HK-2 (cell line): ENCODE results near the gene LCLAT1.

ENCODE experiments used
- DNase-seq: peaks from one replicate; pipeline ENCODE4 v3.0.0-alpha.2; 2018; ENCODE audit not compliant: unreplicated experiment

Gene LCLAT1

DNA sequence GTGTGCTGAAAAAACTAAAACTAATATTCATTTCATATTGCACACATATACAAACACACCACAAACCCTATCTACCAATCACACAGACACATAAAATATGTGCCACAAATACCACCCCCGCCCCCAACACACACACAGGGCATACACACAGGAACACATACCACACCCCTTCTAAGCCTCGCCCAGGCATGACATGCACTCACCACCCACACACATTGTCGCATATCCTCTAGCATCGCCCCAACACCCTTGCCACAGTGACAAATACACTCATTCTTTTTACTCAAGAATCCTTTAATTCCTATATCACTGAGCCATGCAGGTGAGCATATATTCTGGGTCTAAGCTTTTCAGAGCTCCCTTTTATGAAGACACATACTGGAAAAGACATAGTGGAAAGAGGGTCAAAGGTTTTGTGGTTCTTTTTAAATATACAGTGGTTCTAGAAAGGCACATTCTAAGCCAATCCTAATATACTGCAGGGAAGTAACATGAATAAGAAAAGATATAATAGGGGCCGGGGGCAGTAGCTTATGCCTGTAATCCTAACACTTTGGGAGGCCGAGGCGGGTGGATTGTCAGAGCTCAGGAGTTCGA, 24.5 kb upstream of the LCLAT1 start:
- DNase-seq = no peak

GRCh38 chr2:30424231-30424630, 22.8 kb upstream of the LCLAT1 start:
- DNase-seq = no peak

GRCh38 chr2:30425326-30425725, 21.7 kb upstream of the LCLAT1 start:
- no peak for DNase-seq

GRCh38 chr2:30427606-30428347, 19.3 kb upstream of the LCLAT1 start:
- DNase-seq = no peak

DNA sequence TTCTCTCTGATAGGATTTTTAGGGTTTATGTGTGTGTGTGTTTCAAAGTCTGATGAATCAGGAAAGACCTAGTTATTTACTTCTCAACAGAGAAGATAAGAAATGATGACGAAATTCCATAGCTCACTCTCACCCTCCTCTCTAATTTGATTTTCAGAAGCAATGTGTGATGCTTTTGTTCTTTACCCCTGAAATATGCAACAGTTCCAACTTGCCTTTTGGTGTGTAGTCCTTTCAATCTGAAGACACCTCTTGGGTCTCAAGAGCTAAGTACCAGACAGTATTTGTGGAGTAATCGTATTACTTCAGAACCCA, 18.7 kb upstream of the LCLAT1 start:
- no peak for DNase-seq

GRCh38 chr2:30428827-30429461, 18.1 kb upstream of the LCLAT1 start:
- no peak for DNase-seq

DNA sequence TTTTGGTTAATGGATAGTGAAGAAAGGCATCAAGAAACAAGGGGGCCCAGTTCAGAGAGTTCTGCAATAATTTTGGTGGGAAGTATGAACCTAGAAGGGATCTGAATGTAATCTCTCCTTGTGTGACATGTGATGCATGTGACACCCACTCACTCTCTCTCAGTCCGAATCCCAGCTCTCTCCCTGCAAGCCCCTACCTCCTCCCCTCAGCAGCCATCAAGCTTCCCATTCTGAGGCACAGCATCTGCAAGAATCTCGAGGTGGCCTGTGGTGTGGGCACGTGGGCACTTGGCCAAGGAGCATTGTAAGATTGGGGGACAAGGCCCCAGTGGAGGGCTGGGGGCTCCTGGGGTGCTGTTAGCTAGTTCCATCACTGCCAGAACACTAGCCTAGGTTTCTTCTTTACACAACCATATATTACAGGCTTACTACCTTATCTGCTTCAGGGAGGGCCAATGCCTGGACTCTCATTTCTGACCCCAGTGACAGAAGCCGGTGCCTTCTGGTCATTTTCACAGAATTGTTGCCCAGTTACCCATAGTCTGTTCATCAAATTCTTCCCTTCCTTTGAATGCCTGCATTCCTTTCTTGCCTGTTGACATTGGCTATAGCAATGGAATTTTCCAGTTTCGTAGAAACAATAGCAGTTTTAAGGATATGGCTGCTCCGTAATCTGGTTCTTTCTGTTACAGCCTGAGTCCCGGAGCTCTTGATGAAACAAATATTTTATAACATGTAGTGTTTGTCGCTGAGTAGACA, 13.3 kb upstream of the LCLAT1 start:
- no peak for DNase-seq

DNA sequence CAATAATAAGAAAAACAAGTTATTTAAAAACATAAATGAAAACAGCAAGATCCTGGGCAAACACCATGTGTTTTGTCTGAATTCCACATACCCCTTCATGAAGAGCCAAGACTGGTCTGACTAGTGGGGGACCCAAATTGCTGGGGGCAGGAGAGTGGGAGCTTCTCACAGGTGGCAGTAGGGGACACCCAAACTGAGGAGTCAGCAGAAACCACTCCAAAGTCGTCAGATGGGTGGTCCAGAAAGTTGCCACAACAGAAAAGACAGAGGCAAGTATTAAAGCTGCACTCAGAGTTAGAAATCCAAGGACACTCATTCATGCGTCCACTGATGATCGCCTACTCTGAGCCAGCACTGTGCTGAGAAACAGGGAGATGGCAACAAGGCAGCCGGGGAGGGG, 12.3 kb upstream of the LCLAT1 start:
- no peak for DNase-seq

- DNase-seq = no peak
Observed at GRCh38 chr2:30436859-30437435, 10.1 kb upstream of the LCLAT1 start.

DNA sequence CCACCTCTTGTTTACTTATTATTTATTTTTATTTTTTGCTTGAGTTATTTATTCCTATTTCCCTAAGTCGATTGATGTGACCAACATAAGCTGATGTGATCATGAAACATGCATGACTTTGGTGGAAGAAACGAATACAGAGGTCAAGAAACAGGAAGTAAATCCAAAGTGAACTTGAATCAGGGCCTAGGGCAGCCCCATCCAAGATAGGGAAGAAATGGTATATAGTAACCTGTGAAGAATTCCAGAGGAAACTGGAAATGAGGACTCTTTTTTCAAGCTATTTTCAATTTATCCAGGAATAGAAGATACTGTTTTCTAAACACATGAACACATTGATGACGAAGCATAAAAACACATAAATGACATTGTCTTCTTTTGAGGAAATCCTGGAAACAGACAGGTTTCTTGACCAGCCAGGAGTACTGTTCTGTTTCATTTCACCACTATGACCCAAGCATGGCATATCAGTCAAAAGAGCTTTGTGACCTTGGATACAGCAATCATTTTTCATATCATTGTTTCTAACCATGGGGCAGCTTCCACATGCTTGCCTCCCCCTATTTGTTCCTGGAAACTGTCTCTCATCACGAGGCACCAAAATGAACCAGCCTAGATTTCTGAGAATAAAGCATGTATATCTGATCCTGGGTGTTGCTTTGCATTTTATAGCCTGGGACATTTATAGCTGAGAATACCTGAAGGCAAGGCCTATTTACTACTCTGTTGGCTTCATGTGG, 9.1 kb upstream of the LCLAT1 start:
- no peak for DNase-seq

- DNase-seq = no peak
Observed at GRCh38 chr2:30439296-30439695, 7.8 kb upstream of the LCLAT1 start.

- no peak for DNase-seq
Observed at GRCh38 chr2:30439879-30440278, 7.2 kb upstream of the LCLAT1 start.

DNA sequence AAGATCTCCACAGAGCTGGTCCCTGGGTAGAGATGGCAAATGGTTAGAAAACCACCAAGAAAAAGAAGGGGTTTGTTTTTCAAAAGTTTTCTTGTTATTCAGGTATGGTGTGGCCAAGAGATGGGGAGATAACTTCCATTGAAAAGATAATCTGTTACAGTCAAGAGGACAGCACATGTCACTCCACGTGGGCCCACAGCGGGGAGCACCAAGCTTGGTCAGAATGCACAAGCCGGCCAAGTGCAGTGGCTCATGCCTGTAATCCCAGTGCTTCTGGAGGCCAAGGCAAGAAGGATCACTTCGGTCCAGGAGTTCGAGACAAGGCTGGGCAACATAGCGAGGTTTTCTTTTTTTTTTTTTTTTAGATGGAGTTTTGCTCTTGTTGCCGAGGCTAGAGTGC, 6.0 kb upstream of the LCLAT1 start:
- no peak for DNase-seq

- DNase-seq = no peak
Observed at GRCh38 chr2:30443081-30443480, 4.0 kb upstream of the LCLAT1 start.

- no peak for DNase-seq
Observed at GRCh38 chr2:30444273-30444672, 2.8 kb upstream of the LCLAT1 start.

DNA sequence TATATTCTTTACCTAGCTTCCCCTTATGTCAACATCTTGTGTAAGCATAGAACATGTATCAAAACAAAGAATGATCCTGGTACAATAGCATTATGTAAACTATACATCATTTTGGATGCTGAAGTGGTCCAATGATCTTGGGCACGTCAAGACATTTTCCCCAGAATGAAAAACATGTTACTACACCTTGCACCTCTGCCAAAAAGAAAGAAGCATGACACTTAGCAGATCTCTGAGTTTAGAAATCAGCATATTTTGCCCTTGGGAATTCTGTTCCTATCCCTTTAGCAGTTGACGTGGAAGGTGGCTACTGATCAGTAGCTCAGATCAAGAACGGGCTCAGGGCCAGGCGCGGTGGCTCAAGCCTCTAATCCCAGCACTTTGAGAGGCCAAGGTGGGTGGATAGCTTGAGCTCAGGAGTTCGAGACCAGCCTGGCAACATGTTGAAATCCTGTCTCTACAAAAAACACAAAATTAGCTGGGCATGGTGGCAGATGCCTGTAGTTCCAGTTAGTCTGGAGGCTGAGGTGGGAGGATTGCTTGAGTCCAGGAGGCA, 1.7 kb upstream of the LCLAT1 start:
- no peak for DNase-seq

GRCh38 chr2:30446602-30447148, 371 bp upstream of the LCLAT1 start:
- no peak for DNase-seq

DNA sequence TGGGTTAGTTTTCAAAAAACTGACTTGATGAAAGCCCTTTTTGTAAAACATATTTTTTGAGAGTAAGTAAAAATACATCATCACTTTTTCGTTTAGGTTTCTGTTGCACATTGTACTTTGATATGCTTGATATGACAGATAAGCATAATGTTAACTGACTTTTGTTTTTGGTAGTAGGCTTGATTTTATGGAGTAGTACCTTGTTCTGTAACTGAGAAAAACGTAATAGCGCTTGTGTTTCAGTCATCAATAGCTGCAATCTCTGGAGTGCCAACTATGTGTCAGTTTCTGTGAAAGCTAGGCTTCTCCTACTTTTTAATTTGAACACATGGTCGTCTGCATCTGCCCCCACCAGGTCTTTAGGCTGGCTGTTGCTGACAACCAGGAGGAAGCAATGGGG, 1.3 kb downstream of the LCLAT1 start:
- no peak for DNase-seq

GRCh38 chr2:30448866-30449265, 1.8 kb downstream of the LCLAT1 start:
- no peak for DNase-seq

- DNase-seq = no peak
Observed at GRCh38 chr2:30450025-30450424, 3.0 kb downstream of the LCLAT1 start.

- no peak for DNase-seq
Observed at GRCh38 chr2:30453498-30453897, 6.5 kb downstream of the LCLAT1 start.
